GM12878 (cell line): Measurements from ENCODE around the gene ASCC2.

Source experiments
- POLR2A ChIP-seq: IDR thresholded peaks from 2 replicates; pipeline ENCODE4 v1.6.1; 2011; ENCODE audit warnings: low read depth, mild to moderate bottlenecking, low read length
- RAD21 ChIP-seq: IDR thresholded peaks from 2 replicates; pipeline ENCODE4 v1.6.1; 2011; ENCODE audit warnings: mild to moderate bottlenecking, low read depth, low read length, moderate library complexity; ENCODE audit not compliant: insufficient read depth

DNA sequence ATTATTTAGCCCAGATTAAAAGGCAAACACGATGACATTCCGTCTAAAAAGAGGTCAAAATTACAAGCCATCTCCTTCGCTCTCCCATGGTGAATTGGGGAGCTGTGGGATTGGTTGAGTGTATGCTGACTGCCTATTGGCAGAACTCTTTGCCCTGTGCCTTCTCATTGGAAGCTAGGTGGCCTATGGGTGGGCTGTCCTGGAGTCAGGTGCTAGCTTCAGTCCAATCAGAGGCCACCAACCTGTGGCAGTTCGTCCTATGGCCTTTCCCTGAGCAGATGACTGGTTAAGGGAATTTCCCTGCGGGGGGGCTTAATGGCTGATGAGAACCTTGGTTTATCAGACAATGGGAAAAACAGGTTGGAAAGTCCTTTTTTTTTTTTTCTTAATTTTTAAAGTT, 41.7 kb upstream of the ASCC2 start:
- TF ChIP-seq POLR2A (no peak), RAD21 (no peak)
